Peyer's patch (tissue), 4 donors: ENCODE data around the gene GAB1. TPM values are rescaled to one million over a fixed set of nuclear protein-coding genes. Genes with fewer than 3 reads are reported as not detected.

Experiments
- DNase-seq, 3 donors: peaks; one replicate each; pipeline ENCODE4 v3.0.0-alpha.2; 2017 to 2019
- H3K27ac ChIP-seq, 4 donors: fragments of 200-600 bp; sonication (generic); one replicate each; pipeline ENCODE4 v1.5.1; 2016 to 2019
- H3K27me3 ChIP-seq, 2 donors: fragments of 200-600 bp; sonication (generic); one replicate each; pipeline ENCODE4 v1.5.1; 2019
- H3K36me3 ChIP-seq, 3 donors: fragments of 200-600 bp; sonication (generic); one replicate each; pipeline ENCODE4 v1.5.1; 2016 to 2019
- H3K4me1 ChIP-seq, 4 donors: fragments of 200-600 bp; sonication (generic); one replicate each; pipeline ENCODE4 v1.5.1; 2016 to 2019
- H3K4me3 ChIP-seq, 4 donors: fragments of 200-600 bp; sonication (generic); 1 replicate in 3 of 4; 2 replicates in 1 of 4; pipeline ENCODE4 v1.5.1; 2016 to 2019; ENCODE audit warnings: mild to moderate bottlenecking in 1 of 4
- H3K9me3 ChIP-seq, 4 donors: fragments of 200-600 bp; sonication (generic); one replicate each; pipeline ENCODE4 v1.5.1; 2016 to 2019; ENCODE audit warnings: mild to moderate bottlenecking in 1 of 4
- CTCF ChIP-seq, 6 experiments: fragments of 450-650 bp in 4 of 6; fragments of 200-600 bp in 2 of 6; sonication (generic) in 1 of 6; IDR thresholded peaks; one replicate each; pipeline ENCODE4 v1.5.1; 2017 to 2019; ENCODE audit warnings: antibody characterized with exemption in 6 of 6, mild to moderate bottlenecking in 3 of 6, moderate library complexity in 1 of 6
- POLR2A ChIP-seq, 2 donors: fragments of 450-650 bp; IDR thresholded peaks; one replicate each; pipeline ENCODE4 v1.5.1; 2017; ENCODE audit warnings: antibody characterized with exemption in 2 of 2, mild to moderate bottlenecking in 2 of 2, moderate library complexity in 2 of 2
- total RNA-seq, 4 donors: library from RNA; depleted of rRNA; stranded (reverse); fragments of >200 nt; gene quantifications; one replicate each; pipeline ENCODE4 v1.1.0, GENCODE V29; 2016

GAB1 gene
- total RNA-seq, 4 donors from 2014 or later: 31.9 to 76.7 (median 40.5) TPM

DNA sequence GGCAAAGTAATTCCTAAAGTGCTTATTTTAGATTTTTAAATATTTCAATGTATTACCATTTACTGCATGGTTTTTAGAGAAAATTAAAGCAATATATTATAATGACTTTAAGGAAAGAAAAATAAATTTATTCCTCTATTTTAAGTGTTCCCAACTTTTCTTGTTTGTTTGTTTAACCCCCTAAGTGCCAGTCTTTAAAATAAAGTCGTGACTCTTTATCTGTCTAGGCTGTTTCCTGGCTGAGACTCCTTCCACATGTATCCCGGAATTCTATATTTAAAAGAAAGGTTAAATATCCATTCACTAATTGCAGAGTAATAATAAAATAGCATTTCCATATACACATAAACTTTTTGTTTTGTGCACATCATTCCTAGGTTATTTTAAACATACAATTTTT, 71.2 kb downstream of the GAB1 start:
- Histone ChIP-seq H3K27ac (peak overlapping the region in 1 of 4 donors; percentile 29), H3K4me3 (no peak overlapping the region), H3K4me1 (peaks cover 0 to 43% (median 6%) of the 10 kb centered on the region in 4 donors), H3K36me3 (no peaks in the 10 kb centered on the region), H3K27me3 (no peaks in the 10 kb centered on the region), H3K9me3 (no peaks in the 10 kb centered on the region)
- no peak for DNase-seq
- TF ChIP-seq POLR2A (IDR thresholded peaks at IDR 0.05) (no peak), CTCF (IDR thresholded peaks at IDR 0.05) (no peak)

DNA sequence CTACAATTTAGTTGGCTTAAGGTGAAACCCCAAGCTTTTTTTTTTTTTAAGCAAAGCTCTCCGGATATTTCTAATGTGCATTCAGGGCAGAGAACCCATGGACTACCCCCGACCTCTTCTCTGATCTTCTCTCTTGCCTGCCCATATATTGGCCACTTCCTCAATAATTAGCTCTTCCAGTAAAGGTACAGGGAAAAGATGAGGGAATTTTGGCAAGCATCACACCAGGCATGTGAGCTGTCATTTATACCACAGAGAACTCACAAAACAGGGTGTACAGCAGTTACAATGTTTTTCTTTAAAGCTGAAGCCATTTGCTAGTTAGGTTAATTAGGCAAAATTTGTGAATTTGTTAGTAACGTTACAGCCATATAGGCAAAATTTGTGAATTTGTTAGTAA, 73.3 kb downstream of the GAB1 start:
- H3K4me1 ChIP-seq: peaks cover 0 to 24% (median 0%) of the 10 kb centered on the region in 4 donors
- DNase-seq: no peak
- TF ChIP-seq CTCF (IDR thresholded peaks at IDR 0.05): no peak
- no peak for TF ChIP-seq POLR2A (IDR thresholded peaks at IDR 0.05)
- no peaks in the 10 kb centered on the region for H3K36me3 ChIP-seq
- no peaks in the 10 kb centered on the region for H3K9me3 ChIP-seq
- no peak overlapping the region for H3K4me3 ChIP-seq
- H3K27me3 ChIP-seq: no peaks in the 10 kb centered on the region
- peak overlapping the region in 1 of 4 donors; percentile 3 for H3K27ac ChIP-seq

GRCh38 chr4:143411527-143412419, 75.1 kb downstream of the GAB1 start:
- Histone ChIP-seq H3K4me3 (no peak overlapping the region), H3K27ac (peak overlapping the region in 2 of 4 donors; percentile 5 to 13), H3K27me3 (no peaks in the 10 kb centered on the region), H3K4me1 (peaks cover 0 to 9% (median 0%) of the 10 kb centered on the region in 4 donors), H3K36me3 (peaks cover 0 to 15% (median 0%) of the 10 kb centered on the region in 3 donors), H3K9me3 (no peaks in the 10 kb centered on the region)
- DNase-seq: no peak
- no peak for TF ChIP-seq POLR2A (IDR thresholded peaks at IDR 0.05)
- TF ChIP-seq CTCF (IDR thresholded peaks at IDR 0.05): no peak

DNA sequence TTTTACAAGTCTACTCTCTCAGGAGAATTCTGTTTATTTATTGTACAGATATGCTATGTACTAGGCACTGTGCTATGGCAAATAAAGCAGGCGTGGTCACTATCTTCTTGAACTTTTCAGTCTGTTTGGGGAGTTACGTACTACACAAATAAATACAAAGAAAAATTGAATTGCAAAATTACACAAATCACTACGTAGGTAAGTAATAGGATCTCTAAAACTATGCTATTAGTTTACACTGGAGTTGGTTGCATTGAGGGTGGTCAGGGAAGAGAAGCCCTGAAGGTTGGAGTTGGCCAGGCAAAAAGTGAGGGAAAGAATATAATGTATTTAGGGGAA, 75.7 kb downstream of the GAB1 start:
- TF ChIP-seq CTCF (IDR thresholded peaks at IDR 0.05) (no peak), POLR2A (IDR thresholded peaks at IDR 0.05) (no peak)
- no peak for DNase-seq
- Histone ChIP-seq H3K4me1 (peaks cover 0 to 9% (median 0%) of the 10 kb centered on the region in 4 donors), H3K27me3 (no peaks in the 10 kb centered on the region), H3K9me3 (no peaks in the 10 kb centered on the region), H3K36me3 (peaks cover 0 to 20% (median 0%) of the 10 kb centered on the region in 3 donors), H3K4me3 (no peak overlapping the region), H3K27ac (peak overlapping the region in 1 of 4 donors; percentile 13)

DNA sequence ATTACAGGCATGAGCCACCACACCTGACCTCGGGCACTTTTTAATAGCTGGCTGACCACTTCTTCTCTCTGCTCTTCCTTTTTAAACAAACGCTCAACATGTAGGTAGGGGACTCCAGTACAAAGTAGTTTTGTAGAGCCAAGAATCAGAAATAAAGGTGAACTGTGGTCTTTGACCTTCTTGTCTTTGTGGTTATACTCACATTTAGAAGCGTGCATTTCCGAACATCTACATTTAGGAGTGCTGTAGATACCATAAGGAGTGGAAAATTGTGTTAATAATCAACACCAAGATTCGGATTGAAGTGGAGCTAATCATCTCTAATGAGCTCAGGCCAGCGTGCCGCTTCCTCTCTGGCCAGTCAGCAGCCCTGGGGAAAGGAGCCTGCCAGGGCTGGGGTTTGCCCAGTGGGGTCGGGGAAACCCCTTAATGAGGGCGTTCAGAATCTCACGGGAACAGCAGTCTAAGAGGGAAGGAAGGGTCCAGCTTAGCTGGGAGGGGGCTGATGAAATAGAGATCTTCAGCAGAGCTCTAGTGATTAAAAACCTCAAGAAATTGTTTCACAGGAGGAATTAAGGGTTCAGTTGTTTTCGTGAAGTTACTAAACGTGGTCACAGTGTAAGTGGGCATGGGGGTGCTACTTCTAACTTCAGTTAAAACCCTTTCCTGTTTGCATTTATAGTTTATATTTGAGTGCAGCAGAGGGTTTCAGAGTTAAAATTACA, 81.2 kb downstream of the GAB1 start:
- no peak overlapping the region for H3K4me3 ChIP-seq
- no peak overlapping the region for H3K27ac ChIP-seq
- H3K4me1 ChIP-seq: no peaks in the 10 kb centered on the region
- no peak for DNase-seq
- H3K9me3 ChIP-seq: no peaks in the 10 kb centered on the region
- peaks cover 0 to 26% (median 0%) of the 10 kb centered on the region in 3 donors for H3K36me3 ChIP-seq
- no peak for TF ChIP-seq CTCF (IDR thresholded peaks at IDR 0.05)
- TF ChIP-seq POLR2A (IDR thresholded peaks at IDR 0.05): no peak
- no peaks in the 10 kb centered on the region for H3K27me3 ChIP-seq
